ENCODE results near the gene TIAM2.
"Not testable (repeated sequence)": the region's sequence is repeated elsewhere in the genome, so short reads cannot be mapped to it uniquely, and the experiment has no call there.

The TIAM2 gene

GRCh38 chr6:155090166-155090565 is 95.1 kb downstream of the TIAM2 start:
- POLR2A ChIA-PET = no interaction called here
- TF ChIP-seq PKNOX1 (IDR thresholded peaks at IDR 0.05) (no peak), FOXK2 (IDR thresholded peaks at IDR 0.05) (no peak), ELF4 (IDR thresholded peaks at IDR 0.05) (no peak), FOXA1 (IDR thresholded peaks at IDR 0.05) (no peak), LEF1 (IDR thresholded peaks at IDR 0.05; ENCODE audit: borderline replicate concordance) (no peak)
- no peak for DNase-seq (ENCODE audit: extremely low spot score)
- CTCF ChIA-PET = interaction anchor here (0.5 kb wide), 1 partner anchor 56 kb away, joined by 3 read pairs; no protein-coding TSS in a partner anchor

GRCh38 chr6:155091756-155092155 is 96.6 kb downstream of the TIAM2 start:
- CTCF ChIA-PET = no interaction called here
- DNase-seq (ENCODE audit: extremely low spot score) = no peak
- TF ChIP-seq TARDBP (IDR thresholded peaks at IDR 0.05) (no peak), BHLHE40 (IDR thresholded peaks at IDR 0.05; ENCODE audit: borderline replicate concordance) (no peak), ELF4 (IDR thresholded peaks at IDR 0.05) (no peak), ARNT (IDR thresholded peaks at IDR 0.05) (no peak), HDGF (IDR thresholded peaks at IDR 0.05; ENCODE audit: borderline replicate concordance) (no peak), ZNF384 (IDR thresholded peaks at IDR 0.05) (no peak)
- POLR2A ChIA-PET = no interaction called here

- no peak for TF ChIP-seq TARDBP (IDR thresholded peaks at IDR 0.05)
- no peak for TF ChIP-seq FOXK2 (IDR thresholded peaks at IDR 0.05)
- no peak for TF ChIP-seq CTBP1 (IDR thresholded peaks at IDR 0.05; ENCODE audit: borderline replicate concordance)
- TF ChIP-seq L3MBTL2 (conservative IDR thresholded peaks at IDR 0.05) = no peak
- no peak for TF ChIP-seq NFRKB (IDR thresholded peaks at IDR 0.05)
- no peak for TF ChIP-seq SUZ12 (IDR thresholded peaks at IDR 0.05)
- no peak for TF ChIP-seq FOXA1 (IDR thresholded peaks at IDR 0.05)
- TF ChIP-seq PKNOX1 (IDR thresholded peaks at IDR 0.05) = no peak
- TF ChIP-seq ELF4 (IDR thresholded peaks at IDR 0.05) = no peak
- TF ChIP-seq HDGF (IDR thresholded peaks at IDR 0.05; ENCODE audit: borderline replicate concordance) = no peak
- no peak for TF ChIP-seq FOXM1 (IDR thresholded peaks at IDR 0.05; ENCODE audit: borderline replicate concordance)
- no peak for TF ChIP-seq SP1 (IDR thresholded peaks at IDR 0.05)
- TF ChIP-seq LEF1 (IDR thresholded peaks at IDR 0.05; ENCODE audit: borderline replicate concordance) = no peak
- TF ChIP-seq ARNT (IDR thresholded peaks at IDR 0.05) = no peak
- no peak for TF ChIP-seq BHLHE40 (IDR thresholded peaks at IDR 0.05; ENCODE audit: borderline replicate concordance)
- no peak for TF ChIP-seq ZNF384 (IDR thresholded peaks at IDR 0.05)
- POLR2A ChIA-PET = no interaction called here
- CTCF ChIA-PET = no interaction called here
- DNase-seq (ENCODE audit: extremely low spot score) = no peak
Measured at GRCh38 chr6:155093430-155093829, 98.3 kb downstream of the TIAM2 start.

- ChIA-PET POLR2A (no interaction called here), CTCF (no interaction called here)
- DNase-seq (ENCODE audit: extremely low spot score) = no peak
- TF ChIP-seq FOXA1 (IDR thresholded peaks at IDR 0.05) (no peak), LEF1 (IDR thresholded peaks at IDR 0.05; ENCODE audit: borderline replicate concordance) (no peak), L3MBTL2 (conservative IDR thresholded peaks at IDR 0.05) (no peak), ELF4 (IDR thresholded peaks at IDR 0.05) (no peak), TARDBP (IDR thresholded peaks at IDR 0.05) (no peak), SP1 (IDR thresholded peaks at IDR 0.05) (no peak), FOXM1 (IDR thresholded peaks at IDR 0.05; ENCODE audit: borderline replicate concordance) (no peak)
Measured at GRCh38 chr6:155100087-155100486, 105.0 kb downstream of the TIAM2 start.

- DNase-seq (ENCODE audit: extremely low spot score) = no peak
- TF ChIP-seq NFRKB (IDR thresholded peaks at IDR 0.05) (no peak), PKNOX1 (IDR thresholded peaks at IDR 0.05) (no peak), ZNF384 (IDR thresholded peaks at IDR 0.05) (no peak), L3MBTL2 (conservative IDR thresholded peaks at IDR 0.05) (no peak), BHLHE40 (IDR thresholded peaks at IDR 0.05; ENCODE audit: borderline replicate concordance) (no peak), SUZ12 (IDR thresholded peaks at IDR 0.05) (no peak)
- ChIA-PET CTCF (no interaction called here), POLR2A (no interaction called here)
Measured at GRCh38 chr6:155100591-155100990, 105.5 kb downstream of the TIAM2 start.

GRCh38 chr6:155103083-155103645 is 108.0 kb downstream of the TIAM2 start:
- DNase-seq (ENCODE audit: extremely low spot score); CTCF ChIA-PET; POLR2A ChIA-PET: not testable (repeated sequence)

- ChIA-PET CTCF (no interaction called here), POLR2A (no interaction called here)
- DNase-seq (ENCODE audit: extremely low spot score) = no peak
- TF ChIP-seq BHLHE40 (IDR thresholded peaks at IDR 0.05; ENCODE audit: borderline replicate concordance) (no peak), FOXA1 (IDR thresholded peaks at IDR 0.05) (no peak), SP1 (IDR thresholded peaks at IDR 0.05) (no peak), CTBP1 (IDR thresholded peaks at IDR 0.05; ENCODE audit: borderline replicate concordance) (no peak), ARNT (IDR thresholded peaks at IDR 0.05) (no peak), PKNOX1 (IDR thresholded peaks at IDR 0.05) (no peak), SUZ12 (IDR thresholded peaks at IDR 0.05) (no peak), L3MBTL2 (conservative IDR thresholded peaks at IDR 0.05) (no peak), LEF1 (IDR thresholded peaks at IDR 0.05; ENCODE audit: borderline replicate concordance) (no peak), FOXK2 (IDR thresholded peaks at IDR 0.05) (no peak), FOXM1 (IDR thresholded peaks at IDR 0.05; ENCODE audit: borderline replicate concordance) (no peak), ELF4 (IDR thresholded peaks at IDR 0.05) (no peak), NFRKB (IDR thresholded peaks at IDR 0.05) (no peak), ZNF384 (IDR thresholded peaks at IDR 0.05) (no peak), HDGF (IDR thresholded peaks at IDR 0.05; ENCODE audit: borderline replicate concordance) (no peak), TARDBP (IDR thresholded peaks at IDR 0.05) (no peak)
Measured at GRCh38 chr6:155103816-155104366, 108.8 kb downstream of the TIAM2 start.

All from HEK293T (cell line).